HepG2 (cell line): Measurements from ENCODE around the gene LRRC8E. TPM values are rescaled to one million over a fixed set of nuclear protein-coding genes. Genes with fewer than 3 reads are reported as not detected.

Experiments
- ATF1 ChIP-seq: IDR thresholded peaks from 2 replicates; pipeline ENCODE4 v1.6.1; 2016; ENCODE audit warnings: mild to moderate bottlenecking, control low read depth
- ATF5 ChIP-seq: sonication (generic); formaldehyde crosslinking; IDR thresholded peaks from 2 replicates; pipeline ENCODE4 v1.4.0; 2020; ENCODE audit warnings: mild to moderate bottlenecking, low read depth, missing genetic modification reagents
- CCDC6 ChIP-seq: sonication (generic); formaldehyde crosslinking; IDR thresholded peaks from 2 replicates; pipeline ENCODE4 v1.8.1; 2022; ENCODE audit warnings: mild to moderate bottlenecking, missing genetic modification reagents, moderate library complexity
- CSRNP1 ChIP-seq: sonication (generic); formaldehyde crosslinking; IDR thresholded peaks from 2 replicates; pipeline ENCODE4 v1.8.1; 2023; ENCODE audit warnings: mild to moderate bottlenecking, missing genetic modification reagents
- DPF2 ChIP-seq: sonication (generic); formaldehyde crosslinking; IDR thresholded peaks from 2 replicates; pipeline ENCODE4 v1.4.0; 2020; ENCODE audit warnings: mild to moderate bottlenecking, low read depth, missing genetic modification reagents, borderline replicate concordance
- GATAD2A ChIP-seq: IDR thresholded peaks from 2 replicates; pipeline ENCODE4 v1.6.1; 2016
- HCFC1 ChIP-seq: fragments of 150-350 bp; IDR thresholded peaks from 2 replicates; pipeline ENCODE4 v1.6.1; 2014; ENCODE audit warnings: low read depth, low read length
- MZF1 ChIP-seq: sonication (generic); formaldehyde crosslinking; IDR thresholded peaks from 2 replicates; pipeline ENCODE4 v1.8.1; 2023; ENCODE audit warnings: mild to moderate bottlenecking, missing genetic modification reagents, borderline replicate concordance
- NR2F6 ChIP-seq, 2 experiments: IDR thresholded peaks; 2 replicates each; pipeline ENCODE4 v1.6.1; 2016; ENCODE audit warnings: antibody characterized with exemption in 1 of 2, mild to moderate bottlenecking in 1 of 2
- U2AF2 ChIP-seq: fragments of 200-400 bp; formaldehyde crosslinking; IDR thresholded peaks from 2 replicates; pipeline ENCODE4 v1.6.1; 2017; ENCODE audit warnings: low read depth, mild to moderate bottlenecking, low read length
- ZBTB40 ChIP-seq, 2 experiments: fragments of 450-650 bp in 1 of 2; sonication (generic) in 1 of 2; formaldehyde crosslinking in 1 of 2; IDR thresholded peaks; 2 replicates each; pipeline versions ENCODE4 v1.6.1 to v1.8.0; 2016 to 2022; ENCODE audit warnings: antibody characterized with exemption in 1 of 2, mild to moderate bottlenecking in 1 of 2, missing genetic modification reagents in 1 of 2
- ZNF136 ChIP-seq: sonication (generic); formaldehyde crosslinking; IDR thresholded peaks from 2 replicates; pipeline ENCODE4 v1.8.1; 2022; ENCODE audit warnings: low read depth, mild to moderate bottlenecking, moderate library complexity, missing genetic modification reagents
- ZNF709 ChIP-seq: sonication (generic); formaldehyde crosslinking; IDR thresholded peaks from 2 replicates; pipeline ENCODE4 v1.5.0; 2020; ENCODE audit warnings: mild to moderate bottlenecking, missing genetic modification reagents
- ZNF749 ChIP-seq: sonication (generic); formaldehyde crosslinking; IDR thresholded peaks from 2 replicates; pipeline ENCODE4 v1.8.0; 2022; ENCODE audit warnings: mild to moderate bottlenecking, missing genetic modification reagents, moderate library complexity, borderline replicate concordance
- ZNF775 ChIP-seq: sonication (generic); formaldehyde crosslinking; IDR thresholded peaks from 2 replicates; pipeline ENCODE4 v1.4.0; 2020; ENCODE audit warnings: missing genetic modification reagents, mild to moderate bottlenecking, moderate library complexity, borderline replicate concordance
- ZSCAN21 ChIP-seq: sonication (generic); formaldehyde crosslinking; IDR thresholded peaks from 2 replicates; pipeline ENCODE4 v1.8.0; 2022; ENCODE audit warnings: mild to moderate bottlenecking, missing genetic modification reagents, moderate library complexity, borderline replicate concordance
- polyA plus RNA-seq, 8 experiments: library from polyadenylated mRNA; depleted of rRNA in 3 of 8; stranded (reverse) in 7 of 8; unstranded in 1 of 8; fragments of >200 nt; fragmentation: Illumina TruSeq in 4 of 8; extraction: Trizol in 4 of 8; gene quantifications; 2 replicates each; pipeline versions ENCODE4 v1.2.1 to v1.2.3, GENCODE V29; 2011 to 2016; ENCODE audit warnings: low read depth in 4 of 8, missing spikeins in 1 of 8, mixed read lengths in 1 of 8; ENCODE audit not compliant: insufficient read depth in 1 of 8
- total RNA-seq, 5 experiments: library from RNA; depleted of rRNA; stranded (reverse); fragments of >200 nt; fragmentation: Illumina TruSeq; extraction: Trizol; gene quantifications; 2 replicates each; pipeline ENCODE4 v1.2.3, GENCODE V29; 2016; ENCODE audit warnings: low read depth in 1 of 5

Gene LRRC8E
- total and polyA plus RNA-seq, 2 of the 13 experiments (the other 11 are each of a cell fraction or from before 2014, with no cell fraction given), result 8.0 to 10.3 TPM

- TF ChIP-seq ZBTB40 (IDR thresholded peaks at IDR 0.05), result no peak
- peak; percentile 76; the same call in 1 of the 2 replicates for TF ChIP-seq ZBTB40 (CRISPR knock-in tag; IDR thresholded peaks at IDR 0.05)
- TF ChIP-seq ZNF709 (CRISPR knock-in tag), result peak; percentile 80; the same call in 1 of the 2 replicates
- no peak for TF ChIP-seq ZNF136 (CRISPR knock-in tag)
- TF ChIP-seq CSRNP1 (CRISPR knock-in tag), result peak; percentile 91
- no peak for TF ChIP-seq HCFC1
- TF ChIP-seq GATAD2A (CRISPR knock-in tag), result peak; percentile 94
- TF ChIP-seq MZF1, result 0 out of 2 replicates have a peak, but pooled peaks have one; percentile 17
- 0 out of 2 replicates have a peak, but pooled peaks have one; percentile 54 for TF ChIP-seq ATF5
- no peak for TF ChIP-seq U2AF2
- no peak for TF ChIP-seq CCDC6 (CRISPR knock-in tag)
- no peak; the same call in 1 of the 2 replicates for TF ChIP-seq ZSCAN21
- peak; percentile 79; the same call in 1 of the 2 replicates for TF ChIP-seq ZNF775 (CRISPR knock-in tag)
- TF ChIP-seq ZNF749 (CRISPR knock-in tag), result no peak
- no peak; the same call in 1 of the 2 replicates for TF ChIP-seq DPF2 (CRISPR knock-in tag)
- TF ChIP-seq ATF1, result peak; percentile 51
- TF ChIP-seq NR2F6 (IDR thresholded peaks at IDR 0.05), result peak; percentile 22; the same call in 1 of the 2 replicates
- peak; percentile 84 for TF ChIP-seq NR2F6 (CRISPR knock-in tag; IDR thresholded peaks at IDR 0.05)
Measured at GRCh38 chr19:7852851-7853769, 35.2 kb upstream of the LRRC8E start (continued).
